GM18873 (cell line): ENCODE data around the gene NHLRC2.

ENCODE experiments used
- ATAC-seq: cut with Tn5 transposase; IDR thresholded peaks from one replicate; pipeline ENCODE4 v1.9.1; 2021; ENCODE audit warnings: mild to moderate bottlenecking, moderate library complexity, moderate number of reproducible peaks; ENCODE audit not compliant: unreplicated experiment, low FRiP score

NHLRC2 gene

DNA sequence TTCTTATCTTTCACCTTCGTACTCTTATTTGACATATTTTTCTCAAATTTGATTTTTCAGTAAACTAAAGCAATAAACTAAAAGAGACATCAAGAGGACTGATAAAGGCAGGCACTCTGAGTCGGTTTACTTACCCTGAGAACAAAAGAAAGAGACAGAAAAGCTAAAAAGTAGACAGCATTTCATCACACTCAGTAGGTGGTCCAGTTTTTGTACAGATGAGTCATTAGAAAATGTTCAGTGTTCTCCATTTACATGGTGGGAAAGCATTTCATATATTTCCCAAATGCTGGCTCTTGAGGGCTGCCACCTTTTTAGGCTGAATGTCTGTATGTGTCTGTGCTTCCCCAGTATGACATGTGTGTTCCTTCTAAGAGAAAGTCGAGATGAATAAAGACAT, 52.7 kb downstream of the NHLRC2 start:
- ATAC-seq: no peak

GRCh38 chr10:113908236-113908635, 53.8 kb downstream of the NHLRC2 start:
- ATAC-seq: no peak

DNA sequence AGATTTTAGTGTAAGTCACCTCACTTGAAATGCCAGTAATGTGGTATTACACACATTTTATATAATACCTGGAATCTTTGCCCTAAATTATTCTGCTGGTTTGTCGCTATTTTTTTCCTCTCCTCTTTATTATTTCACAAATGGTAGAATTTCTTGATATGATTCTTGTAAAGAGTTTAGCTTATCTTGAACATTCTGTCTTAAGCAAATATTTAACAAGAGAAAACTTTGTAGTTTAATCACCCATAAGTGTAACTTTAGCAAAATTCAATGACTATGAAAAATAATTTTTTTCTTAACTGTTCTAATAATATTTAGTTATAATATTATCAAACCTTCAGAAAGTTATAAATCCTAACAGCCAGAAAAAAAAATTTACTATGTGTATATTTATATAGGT, 56.7 kb downstream of the NHLRC2 start:
- ATAC-seq: no peak

DNA sequence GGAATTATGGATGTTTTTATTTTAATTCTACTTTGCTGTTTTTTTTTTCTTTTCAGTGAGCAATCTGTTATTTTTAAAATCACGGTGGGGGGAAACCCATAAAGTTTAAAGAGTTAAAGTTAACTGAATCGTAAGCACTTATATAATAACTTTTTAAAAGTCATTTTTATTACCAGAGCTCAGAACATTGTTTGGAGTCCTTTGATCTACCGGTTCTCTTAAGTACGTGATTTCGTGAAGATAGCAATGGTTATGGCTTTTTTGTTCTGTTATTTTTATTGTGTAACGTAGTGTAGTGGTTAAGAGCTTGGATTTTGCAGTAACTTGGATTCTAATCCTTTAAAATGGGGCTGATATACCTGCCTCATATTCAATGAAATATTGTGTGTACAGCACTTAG, 57.4 kb downstream of the NHLRC2 start:
- ATAC-seq: no peak

GRCh38 chr10:113912582-113912981, 58.1 kb downstream of the NHLRC2 start:
- no peak for ATAC-seq

DNA sequence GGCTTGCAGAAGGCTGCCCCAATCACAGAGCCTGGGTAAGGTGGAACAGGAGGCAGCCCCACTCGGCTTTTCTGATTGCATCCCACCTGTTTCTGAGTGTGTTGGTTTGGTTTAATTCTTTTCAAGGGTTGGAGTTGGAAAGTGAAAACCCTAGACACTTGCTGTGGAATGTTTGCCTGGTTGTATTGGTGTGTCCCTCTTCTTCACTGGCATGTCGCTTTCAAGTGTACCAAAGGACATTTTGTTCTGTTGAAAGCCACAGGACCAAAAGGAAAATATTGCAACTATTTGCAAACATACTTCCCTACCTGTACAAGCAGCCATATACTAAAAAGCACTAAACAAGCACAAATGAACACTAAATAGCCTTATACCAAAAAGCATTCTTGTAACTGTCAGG, 60.5 kb downstream of the NHLRC2 start:
- ATAC-seq: no peak

- no peak for ATAC-seq
Measured at GRCh38 chr10:113915540-113915939, 61.1 kb downstream of the NHLRC2 start.

DNA sequence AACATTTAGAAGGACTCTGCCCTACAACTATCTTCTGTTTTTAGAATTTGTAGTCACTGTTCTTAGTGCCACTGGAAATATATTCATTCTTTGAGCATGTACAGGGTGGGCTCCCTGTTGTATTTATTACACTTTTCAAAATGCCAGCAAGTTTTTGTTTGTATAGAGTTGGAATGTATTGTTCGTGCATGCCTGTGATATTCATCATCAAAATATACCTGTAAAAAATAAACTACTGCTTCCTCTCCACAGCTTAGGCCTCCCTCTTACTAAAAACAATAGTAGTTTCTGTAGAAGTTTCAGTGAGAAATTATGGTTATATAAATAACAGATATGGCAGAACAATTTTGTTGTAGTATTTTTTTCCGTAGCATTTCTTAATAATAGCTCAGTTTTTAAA, 61.6 kb downstream of the NHLRC2 start:
- no peak for ATAC-seq

- ATAC-seq: no peak
Measured at GRCh38 chr10:113917636-113918035, 63.2 kb downstream of the NHLRC2 start.

GRCh38 chr10:113920114-113920513, 65.7 kb downstream of the NHLRC2 start:
- no peak for ATAC-seq

DNA sequence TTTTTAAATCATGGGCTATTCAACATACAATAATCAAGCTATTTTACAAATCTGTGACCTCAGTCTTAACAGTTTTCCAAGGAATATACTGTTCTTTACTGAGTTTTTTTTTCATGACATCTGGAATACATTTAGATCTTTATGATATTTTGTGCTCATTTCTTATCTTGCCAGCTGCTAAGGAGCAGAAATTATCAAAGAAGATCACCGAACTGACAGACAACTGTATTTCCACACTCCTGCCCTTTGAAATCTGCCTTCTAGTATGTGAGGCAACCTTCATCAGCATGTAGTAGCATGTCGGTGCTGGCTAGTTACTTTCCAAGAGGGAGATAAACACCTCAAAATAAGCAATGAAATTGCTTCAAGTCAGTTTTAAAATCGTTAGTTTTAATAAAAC, 66.4 kb downstream of the NHLRC2 start:
- ATAC-seq: no peak

DNA sequence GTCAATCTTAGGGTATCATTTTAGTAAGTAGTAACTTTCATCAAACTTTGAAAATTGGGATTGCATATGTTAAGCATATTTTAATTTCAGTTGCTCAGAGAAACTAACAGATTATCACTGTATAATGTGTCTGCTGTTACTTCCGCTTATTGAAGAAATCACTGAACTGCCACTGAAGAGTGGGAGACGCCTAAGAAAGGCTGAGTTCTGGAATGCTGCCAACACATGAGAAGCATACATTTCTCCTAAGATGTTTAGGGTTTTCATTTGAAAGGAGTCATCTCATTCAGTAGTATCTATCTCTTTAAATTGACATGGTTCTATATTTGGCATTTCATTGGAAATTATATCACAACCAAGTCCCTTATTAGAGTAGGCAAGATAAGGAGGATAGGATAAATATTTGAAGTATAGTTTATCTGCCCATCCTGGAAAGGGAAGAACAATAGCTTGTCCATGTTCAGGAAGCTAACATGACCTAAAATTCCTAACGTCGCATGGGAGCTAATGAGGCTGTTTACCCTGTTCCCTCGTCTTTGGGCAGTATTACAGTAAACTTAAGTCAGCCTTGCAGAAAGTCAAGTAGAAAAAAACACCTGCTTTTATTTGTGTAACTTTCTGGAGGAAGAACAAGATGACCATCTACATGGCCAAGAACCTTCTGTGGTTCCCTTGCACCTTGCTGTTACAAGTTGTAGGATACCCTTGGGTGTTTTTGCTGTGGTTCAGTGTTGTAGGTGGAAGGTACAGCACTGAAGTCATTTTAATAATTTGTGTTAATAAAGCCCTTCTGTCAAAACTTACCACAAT, 67.3 kb downstream of the NHLRC2 start:
- ATAC-seq: no peak

DNA sequence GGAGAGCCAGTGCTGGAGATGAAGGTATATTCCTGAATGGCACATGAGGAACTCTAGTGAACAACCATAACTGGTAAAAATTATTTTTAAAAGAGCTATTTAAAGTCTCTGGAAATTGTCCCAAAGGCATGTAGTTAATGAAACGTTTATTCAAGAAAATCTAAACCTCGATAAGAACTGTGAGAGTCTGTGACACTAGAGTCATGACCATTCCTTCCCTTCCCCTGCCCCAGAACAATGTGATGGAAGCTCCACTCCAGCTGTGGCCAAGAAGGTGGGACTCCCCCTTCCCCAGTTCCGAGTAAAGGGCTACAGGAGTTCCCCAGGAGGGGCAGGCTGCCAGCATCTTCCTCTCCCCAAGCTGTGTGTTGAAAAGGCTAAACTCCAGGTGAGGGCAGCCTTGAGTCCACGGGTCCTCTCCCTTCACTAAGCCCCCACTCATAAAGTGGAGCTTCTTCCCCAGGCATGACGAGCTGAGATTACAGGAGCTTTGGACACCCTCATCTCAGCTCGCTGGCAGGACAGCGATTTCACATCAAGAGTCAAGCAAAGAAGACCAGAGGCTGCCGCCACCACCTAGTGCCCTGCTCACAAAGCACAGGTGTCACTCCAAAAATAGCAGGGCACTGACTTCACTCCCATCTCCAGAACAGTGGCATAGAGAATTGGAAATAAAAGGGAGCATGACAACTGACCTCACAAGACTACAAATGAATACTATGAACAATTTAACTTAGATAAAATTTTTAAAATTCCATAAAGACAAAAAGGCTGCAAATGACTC, 68.5 kb downstream of the NHLRC2 start:
- ATAC-seq: no peak

DNA sequence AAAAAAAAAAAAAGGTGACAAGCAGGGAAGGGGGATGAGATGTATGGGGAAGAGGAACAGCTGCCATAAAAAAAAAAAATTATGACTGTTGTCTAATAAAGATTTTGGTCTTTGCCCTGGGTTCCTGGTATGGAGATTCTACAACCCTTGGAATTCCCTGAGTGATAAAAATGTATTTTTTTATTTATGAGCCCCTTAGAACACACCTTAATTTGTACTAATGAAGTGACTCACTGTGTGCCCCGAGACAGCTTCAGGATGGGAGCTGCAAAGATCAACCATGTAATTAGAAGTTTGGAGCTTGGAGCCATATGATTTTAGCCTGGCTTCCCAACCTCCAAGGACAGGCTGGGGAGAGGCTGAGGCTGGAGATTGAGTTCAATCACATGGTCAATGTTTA, 69.7 kb downstream of the NHLRC2 start:
- ATAC-seq: no peak

DNA sequence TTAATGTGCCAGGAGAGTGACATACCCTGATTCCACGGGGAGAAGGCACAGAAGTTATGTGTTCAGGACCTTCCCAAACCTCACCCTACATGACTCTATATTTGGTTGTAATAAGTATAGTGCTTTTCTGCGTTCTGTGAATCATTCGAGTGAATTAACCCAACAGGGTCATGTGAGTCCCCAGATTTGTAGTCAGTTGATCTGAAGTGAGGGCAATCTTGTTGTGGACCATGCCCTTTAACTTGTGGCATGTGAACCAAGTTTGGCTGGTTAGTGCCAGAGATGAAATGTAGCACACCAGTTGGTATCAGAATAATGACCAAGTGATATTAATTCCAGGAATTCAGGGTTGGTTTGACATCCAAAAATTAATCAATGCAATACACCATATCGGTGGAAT, 70.2 kb downstream of the NHLRC2 start:
- no peak for ATAC-seq

GRCh38 chr10:113927440-113927839, 73.0 kb downstream of the NHLRC2 start:
- no peak for ATAC-seq

GRCh38 chr10:113928830-113929229, 74.4 kb downstream of the NHLRC2 start:
- no peak for ATAC-seq

DNA sequence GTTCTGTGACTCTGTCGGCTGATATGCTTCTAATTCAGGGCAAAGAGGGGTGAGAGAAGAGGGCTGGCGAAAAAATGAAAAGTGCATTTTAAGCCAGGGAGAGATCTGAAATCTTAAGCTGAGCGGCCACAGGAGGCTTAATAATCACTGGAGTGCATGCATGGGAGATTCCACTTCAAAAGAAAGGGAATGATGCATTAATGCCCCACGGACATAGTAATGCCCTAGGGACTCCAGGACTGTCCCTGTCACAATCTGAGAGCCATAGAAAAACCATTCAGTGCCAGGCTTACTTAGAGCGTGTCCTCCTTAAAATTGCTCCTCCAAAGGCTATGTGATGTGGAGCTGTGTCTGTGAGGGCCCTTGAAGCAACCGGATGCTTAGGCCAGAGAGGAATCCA, 75.1 kb downstream of the NHLRC2 start:
- ATAC-seq: no peak

DNA sequence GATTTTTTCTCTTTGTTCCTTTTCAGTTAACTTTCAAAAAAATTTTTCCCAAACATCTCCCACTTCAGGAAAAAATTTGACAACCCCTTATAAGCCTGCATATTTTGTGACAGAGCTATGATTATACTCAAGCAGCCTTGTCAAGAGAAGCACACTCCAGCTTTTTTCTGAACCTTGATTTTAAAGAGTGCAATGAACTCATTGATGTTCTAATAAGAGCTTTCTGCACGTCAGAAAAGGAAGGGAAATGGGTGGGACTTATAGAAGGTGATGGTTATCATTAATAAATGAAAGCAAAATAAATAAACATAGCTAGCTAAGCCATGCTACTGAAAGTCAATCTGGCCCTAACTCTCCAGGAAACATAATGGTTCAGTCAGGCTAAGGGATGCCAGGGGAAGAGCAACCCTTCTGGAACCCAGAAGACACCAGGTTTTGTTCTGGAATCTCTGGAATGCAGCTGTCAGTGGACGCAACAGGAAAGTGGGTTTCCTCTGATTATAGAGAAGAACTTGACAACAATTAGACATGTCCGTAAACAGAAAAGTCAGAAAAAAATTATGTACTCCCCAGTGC, 76.1 kb downstream of the NHLRC2 start:
- ATAC-seq: no peak

DNA sequence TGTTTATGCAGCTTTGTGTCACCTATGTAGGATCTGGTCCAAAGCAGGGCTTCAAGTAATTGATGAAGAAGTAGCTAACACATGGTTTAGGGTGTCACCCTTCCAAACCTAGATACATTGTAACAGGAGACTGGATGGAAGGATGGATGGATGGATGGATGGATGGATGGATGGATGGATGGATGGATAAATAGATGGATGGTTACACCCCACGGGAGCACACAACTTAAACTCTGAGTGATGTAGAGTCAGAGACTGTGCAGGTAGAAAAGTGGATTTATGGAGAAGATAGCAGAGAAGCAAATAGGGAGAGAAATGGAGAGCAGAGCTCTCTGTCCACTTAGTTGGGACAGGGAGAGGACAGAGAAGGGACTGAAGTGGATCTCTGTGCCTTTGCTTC, 78.4 kb downstream of the NHLRC2 start:
- ATAC-seq: no peak

DNA sequence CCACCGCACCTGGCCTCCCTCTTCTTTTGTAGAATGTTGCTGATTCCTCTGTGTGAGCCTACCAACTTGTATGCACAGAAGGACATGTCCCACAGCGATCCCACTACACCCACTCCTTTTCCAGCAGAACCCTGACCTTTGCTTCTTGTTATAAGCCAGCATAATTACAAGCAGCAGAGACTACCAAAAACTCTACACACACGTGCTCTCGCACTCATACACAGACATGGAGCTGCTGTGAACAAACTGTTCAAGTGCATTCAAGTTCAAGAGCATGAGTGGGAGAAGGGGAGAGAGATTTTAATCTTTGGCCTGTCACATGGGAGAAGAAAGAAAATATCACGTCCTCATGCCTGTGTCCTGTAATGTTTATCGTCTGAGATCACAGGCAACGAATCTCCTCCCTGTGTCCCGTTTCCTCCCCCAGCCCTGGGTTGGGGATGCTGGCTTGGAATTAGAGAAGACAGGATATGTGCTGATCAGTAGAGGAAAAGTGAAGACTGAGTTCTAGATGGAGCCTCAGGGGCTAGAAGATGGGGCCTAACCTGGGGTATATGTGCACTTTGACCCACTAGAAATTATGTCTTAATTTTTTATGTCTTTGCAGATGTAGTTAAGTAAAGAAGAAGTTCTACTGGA, 79.6 kb downstream of the NHLRC2 start:
- ATAC-seq: no peak
